ENCODE results near the gene FBLN2.

FBLN2 gene

DNA sequence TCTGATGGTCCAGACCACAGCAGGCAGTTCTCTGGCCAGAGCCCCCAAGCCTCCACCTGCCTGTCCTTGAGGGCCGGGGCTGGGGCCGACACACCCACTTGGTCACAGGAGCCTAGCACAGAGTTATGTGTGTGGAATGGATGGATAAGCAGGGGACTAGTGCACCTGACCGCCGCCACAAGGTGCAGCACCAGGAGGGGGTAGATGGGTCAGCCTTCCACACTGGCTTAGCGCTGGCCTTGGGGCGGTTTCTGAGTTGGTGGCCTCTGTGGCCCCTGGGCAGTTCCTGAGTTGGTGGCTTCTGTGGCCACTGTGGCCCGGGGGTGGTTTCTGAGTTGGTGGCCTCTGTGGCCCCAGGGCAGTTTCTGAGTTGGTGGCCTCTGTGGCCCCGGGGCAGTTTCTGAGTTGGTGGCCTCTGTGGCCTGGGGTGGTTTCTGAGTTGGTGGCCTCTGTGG lies 75.8 kb downstream of the FBLN2 start:
- DNase-seq (ENCODE audit: low spot score) = no peak

DNA sequence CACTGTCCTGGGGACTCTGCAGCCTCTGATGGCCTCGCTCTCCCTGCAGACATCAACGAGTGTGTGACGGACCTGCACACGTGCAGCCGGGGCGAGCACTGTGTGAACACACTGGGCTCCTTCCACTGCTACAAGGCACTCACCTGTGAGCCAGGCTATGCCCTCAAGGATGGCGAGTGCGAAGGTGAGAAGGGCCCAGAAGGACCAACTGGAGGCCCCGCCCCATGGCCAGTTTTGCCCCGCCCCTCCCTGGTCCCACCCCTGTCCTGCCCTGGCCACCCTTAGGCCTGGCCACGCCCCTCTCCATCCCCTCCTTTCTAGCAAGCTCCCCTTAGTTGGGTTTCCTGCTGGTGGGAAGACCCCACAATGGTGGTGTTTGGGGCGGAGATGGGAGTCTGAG lies 77.5 kb downstream of the FBLN2 start:
- DNase-seq (ENCODE audit: low spot score) = no peak

DNA sequence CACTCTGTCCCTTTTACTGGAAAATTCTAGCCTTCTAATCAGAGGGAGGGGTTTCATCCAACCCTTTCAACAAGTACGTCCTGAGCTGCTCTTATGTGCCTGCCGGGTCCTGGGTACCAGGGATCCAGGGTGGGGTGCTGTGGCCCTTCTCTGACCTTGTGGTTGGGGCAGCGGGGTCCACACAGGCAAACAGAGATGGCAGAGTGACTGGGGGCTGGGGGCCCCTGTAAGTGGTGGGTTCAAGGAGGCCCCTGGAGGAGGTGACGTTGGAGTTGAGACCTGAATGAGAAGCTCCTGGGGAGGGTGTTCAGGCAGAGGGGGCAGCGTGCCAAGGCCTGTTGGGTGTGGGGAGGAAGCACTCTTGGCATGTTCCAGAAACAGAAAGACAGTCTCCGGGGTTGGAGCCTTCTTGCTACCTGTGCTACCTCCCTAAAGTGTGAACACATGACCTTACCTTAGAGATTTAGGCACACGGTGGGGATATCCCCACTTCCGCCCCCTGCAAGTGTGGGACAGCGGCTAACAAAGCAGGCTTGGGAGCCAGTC lies 78.1 kb downstream of the FBLN2 start:
- no peak for DNase-seq (ENCODE audit: low spot score)

DNA sequence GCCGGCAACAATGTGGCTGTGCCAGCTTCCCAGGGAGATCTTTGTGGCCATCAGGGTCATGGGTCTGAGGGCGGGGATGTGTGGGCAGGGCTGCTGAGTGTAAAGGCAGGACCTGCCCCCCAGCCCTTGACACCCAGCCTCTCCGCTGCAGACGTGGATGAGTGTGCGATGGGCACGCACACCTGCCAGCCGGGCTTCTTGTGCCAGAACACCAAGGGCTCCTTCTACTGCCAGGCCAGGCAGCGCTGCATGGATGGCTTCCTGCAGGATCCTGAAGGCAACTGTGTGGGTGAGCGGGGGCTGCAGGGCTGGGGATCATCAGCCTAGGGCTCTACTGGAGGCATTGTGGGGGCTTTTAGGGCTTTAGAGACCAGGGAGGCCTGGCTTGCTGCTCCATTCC lies 78.8 kb downstream of the FBLN2 start:
- DNase-seq (ENCODE audit: low spot score) = no peak

DNA sequence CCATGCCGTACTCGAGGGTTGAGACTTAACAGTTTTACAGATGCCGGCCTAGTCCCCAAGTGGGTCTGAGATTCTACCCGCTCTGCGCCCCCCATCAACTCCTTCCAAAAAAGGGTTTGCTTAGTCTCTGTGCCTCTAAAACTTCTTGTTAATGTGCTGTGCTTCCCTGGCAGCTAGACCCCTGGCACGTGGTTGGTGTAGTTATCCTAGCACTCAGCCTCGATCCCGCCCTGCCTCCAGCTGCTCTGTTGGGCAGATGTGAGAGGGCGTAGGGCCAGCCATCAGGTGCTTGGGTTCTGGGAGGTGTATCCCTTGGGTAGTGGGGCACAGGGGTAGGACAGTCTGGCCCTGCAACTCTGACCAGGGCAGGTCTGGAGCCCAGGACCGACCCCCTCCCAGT lies 79.5 kb downstream of the FBLN2 start:
- DNase-seq (ENCODE audit: low spot score) = no peak

DNA sequence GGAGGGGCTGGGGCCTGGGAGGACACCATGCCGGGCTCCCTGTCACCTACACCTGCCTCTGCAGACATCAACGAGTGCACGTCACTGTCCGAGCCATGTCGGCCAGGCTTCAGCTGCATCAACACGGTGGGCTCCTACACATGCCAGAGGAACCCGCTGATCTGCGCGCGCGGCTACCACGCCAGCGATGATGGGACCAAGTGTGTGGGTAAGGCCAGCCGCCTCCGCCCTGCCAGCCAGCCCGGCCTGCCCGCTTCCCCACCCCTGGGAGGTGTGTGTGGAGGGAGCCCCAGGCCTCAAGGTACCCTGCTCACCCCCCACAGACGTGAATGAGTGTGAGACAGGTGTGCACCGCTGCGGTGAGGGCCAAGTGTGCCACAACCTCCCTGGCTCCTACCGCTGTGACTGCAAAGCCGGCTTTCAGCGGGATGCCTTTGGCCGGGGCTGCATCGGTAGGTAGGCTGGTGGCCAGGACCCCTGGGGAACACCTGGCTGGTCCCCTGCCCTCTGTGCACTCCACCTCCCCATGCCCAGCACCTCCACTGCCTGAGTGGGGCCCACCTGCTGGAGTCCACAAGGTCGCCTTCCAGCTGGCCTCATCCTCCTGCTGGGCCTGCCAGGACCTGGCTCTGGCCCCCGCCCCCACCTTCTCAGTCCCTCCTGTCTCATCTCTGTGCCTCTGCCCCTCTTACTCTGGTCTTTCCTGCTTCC lies 80.1 kb downstream of the FBLN2 start:
- DNase-seq (ENCODE audit: low spot score) = no peak

DNA sequence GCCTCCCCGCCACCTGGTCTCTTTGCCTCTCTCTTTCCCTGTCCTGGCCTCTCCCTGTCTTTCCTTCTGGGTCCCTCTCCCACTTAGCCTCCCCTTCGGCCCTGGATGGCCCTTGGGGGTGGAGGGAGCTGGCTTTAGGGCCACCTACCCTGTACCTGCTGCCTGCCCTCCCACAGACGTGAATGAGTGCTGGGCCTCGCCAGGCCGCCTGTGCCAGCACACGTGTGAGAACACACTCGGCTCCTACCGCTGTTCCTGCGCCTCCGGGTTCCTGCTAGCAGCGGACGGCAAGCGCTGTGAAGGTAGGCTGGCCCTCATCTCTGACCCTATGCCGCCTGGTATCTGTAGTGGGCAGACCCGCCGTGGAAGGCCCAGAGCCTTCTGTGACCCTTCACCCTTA lies 80.7 kb downstream of the FBLN2 start:
- no peak for DNase-seq (ENCODE audit: low spot score)

DNA sequence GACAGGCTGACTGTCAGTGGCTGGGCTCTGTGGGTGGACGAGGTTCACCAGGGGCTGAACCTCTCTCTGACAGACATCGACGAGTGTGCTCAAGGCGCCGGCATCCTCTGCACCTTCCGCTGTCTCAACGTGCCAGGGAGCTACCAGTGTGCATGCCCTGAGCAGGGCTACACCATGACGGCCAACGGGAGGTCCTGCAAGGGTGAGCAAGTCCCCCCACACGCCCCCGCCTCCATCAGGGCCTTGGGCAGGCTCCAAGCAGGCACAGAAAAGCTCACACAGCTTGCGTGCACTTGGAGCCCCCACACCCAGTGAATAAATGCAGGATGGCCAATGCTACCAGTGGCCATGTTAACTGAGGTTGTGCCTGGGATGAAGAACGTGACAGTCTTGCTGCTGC lies 82.3 kb downstream of the FBLN2 start:
- DNase-seq (ENCODE audit: low spot score) = no peak

DNA sequence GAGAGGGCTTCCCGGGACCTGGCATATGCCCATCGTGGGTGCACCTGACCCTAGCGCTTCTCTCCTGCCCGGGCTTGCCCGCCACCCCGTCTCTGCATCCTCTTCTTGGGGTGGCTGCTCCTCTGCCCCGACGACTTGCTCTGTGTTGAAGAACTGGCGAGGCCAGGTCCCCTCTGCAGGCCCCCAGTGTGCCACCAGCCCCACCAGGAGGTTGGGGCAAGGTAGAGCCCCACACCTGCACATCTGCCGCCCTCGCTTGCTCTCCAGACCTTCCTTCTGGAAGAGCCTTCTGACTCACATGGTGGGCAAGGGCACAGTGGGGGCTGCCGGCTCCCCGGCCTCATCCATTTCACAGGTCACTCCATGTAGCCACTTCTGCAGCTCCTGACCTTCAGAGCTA lies 84.3 kb downstream of the FBLN2 start:
- no peak for DNase-seq (ENCODE audit: low spot score)

DNA sequence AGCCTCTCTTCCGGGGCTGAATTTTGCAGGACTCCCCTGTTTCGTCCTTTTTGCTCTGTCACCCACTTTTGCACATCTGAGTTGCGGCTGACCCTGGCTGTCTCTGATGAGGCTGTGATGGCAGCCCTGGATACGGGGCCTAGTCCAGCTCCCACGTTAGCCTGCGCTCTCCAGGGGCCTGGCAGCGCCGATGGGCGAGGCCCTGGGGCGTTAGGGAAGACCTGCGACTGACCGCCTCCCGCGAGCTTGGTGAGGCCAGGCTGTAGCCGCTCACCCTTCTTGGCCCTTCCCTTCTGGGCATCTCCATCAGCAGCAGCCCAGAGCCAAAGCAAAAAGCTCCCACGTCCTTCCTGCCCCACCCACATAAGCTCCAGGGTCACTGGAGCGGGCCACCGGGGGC lies 85.2 kb downstream of the FBLN2 start:
- DNase-seq (ENCODE audit: low spot score) = no peak

DNA sequence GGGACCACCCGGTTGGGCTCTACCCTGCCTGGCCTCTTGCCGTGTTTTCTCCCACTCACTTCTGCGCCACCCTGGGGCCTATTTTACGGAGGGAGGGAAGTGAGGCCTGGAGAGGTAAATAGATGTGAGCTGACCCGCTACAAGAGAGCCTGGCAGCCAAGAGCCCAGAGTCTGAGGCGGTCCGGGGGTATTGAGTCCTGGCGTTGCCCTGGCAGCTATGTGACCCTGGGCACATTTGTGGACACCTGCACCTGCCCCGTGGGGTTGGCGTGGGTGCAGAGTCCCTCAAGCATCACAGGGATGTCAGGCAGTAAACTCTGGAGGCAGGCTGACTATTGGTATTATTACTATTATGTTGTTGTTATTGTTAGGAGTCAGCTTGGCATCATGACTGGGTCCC lies 85.7 kb downstream of the FBLN2 start:
- DNase-seq (ENCODE audit: low spot score) = no peak

DNA sequence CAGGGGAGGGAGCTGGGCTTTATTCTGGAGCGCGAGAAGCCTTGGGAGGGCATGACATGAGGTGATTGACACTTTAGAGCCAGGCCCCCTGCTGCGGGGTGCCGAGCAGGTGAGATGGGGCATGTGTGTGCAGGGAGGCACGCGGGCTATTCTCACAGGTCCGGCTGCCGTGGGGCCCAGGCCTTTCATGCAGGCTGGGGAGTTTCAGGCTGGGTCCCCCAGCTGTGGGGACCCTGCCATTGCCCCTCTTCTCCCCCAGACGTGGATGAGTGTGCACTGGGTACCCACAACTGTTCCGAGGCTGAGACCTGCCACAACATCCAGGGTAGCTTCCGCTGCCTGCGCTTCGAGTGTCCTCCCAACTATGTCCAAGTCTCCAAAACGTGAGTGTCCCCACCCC lies 87.3 kb downstream of the FBLN2 start:
- DNase-seq (ENCODE audit: low spot score) = no peak

DNA sequence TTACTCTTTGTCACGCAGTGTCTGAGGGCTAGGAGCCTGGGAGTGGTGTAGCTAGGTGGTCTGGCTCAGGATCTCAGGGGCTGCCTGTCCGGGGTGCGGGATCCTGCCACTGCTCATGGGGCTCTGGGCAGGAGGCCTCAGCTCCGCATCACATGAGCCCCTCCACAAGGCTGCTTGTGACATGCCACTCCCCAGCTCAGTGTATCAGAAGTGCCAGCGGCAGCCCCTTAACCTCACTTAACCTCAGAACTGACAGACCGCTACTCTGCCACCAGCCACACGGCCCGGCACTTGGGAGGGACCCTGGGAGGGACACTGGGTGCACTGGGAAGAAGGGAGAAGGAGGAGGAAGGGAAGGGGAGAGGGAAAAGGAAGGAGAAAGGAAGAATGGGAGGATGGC lies 87.9 kb downstream of the FBLN2 start:
- no peak for DNase-seq (ENCODE audit: low spot score)

DNA sequence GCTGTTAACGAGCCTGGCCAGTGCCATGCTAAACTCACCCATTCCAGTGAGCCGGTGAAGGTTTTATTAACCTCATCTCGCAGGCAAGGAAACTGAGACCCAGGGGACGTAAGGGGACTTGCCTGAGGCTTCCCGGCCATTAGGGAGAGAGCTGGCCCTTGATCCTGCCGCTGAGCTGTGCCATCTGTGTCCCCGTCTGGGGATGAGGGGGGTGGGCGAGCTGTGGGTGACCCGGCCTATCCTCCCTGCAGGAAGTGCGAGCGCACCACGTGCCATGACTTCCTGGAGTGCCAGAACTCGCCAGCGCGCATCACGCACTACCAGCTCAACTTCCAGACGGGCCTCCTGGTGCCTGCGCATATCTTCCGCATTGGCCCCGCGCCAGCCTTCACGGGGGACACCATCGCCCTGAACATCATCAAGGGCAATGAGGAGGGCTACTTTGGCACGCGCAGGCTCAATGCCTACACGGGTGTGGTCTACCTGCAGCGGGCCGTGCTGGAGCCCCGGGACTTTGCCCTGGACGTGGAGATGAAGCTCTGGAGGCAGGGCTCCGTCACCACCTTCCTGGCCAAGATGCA lies 88.5 kb downstream of the FBLN2 start:
- no peak for DNase-seq (ENCODE audit: low spot score)

DNA sequence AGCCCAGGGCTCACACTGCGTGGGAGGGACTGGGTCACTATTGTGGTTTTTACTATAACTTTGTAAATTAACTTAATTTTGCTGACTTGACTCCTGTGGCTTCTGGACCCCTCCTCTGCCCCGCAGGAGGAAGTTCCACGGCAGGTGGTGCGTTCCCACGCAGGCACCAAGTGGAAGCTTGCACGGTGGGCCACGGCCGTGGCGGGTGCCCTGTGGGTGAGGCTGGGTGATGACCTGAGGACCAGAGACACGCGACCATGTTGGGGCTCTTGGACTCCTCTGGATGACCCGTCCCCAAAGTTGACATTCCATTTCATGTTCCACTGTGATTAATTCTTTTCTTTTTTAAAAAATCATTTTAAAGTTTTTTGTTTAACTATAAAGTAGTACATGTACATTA lies 89.0 kb downstream of the FBLN2 start:
- DNase-seq (ENCODE audit: low spot score) = no peak

DNA sequence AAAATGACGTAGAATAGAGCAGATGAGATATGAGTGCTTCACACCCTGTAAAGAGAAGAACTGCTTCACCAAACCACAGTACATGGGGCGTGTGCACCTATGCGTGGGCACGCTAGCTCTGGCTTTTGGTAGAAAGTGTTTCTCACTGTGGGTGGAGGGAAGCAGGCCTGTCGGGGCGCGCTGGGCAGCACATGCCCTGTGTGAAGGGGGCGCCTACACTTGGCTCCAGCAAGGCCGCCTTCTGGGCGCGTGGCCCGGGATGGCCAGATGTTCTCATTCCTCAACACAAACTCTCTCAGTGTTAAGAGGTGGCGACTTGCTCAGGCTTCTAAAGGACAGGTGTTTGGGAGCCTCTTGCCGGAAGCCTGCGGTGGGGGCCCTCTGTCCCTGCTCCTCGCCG lies 90.0 kb downstream of the FBLN2 start:
- no peak for DNase-seq (ENCODE audit: low spot score)

DNA sequence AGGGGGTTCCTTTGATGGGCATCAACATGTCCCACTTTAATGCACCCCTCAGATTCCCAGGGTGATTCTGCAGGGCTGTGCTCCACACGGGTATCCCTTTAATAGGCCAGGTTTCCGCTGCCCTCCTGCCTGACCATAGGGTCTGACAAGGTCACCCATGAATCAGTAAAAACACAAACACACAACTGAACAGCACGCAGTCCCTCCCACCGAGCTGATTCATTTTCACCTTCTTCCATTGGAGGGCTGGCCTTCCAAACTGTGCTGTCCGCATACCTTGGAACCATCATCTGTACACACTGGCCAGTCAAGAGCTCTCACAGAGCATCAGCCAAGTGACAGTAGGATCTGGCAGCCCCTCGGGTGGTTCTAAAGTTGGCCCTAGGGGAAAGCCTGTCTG lies 93.7 kb downstream of the FBLN2 start:
- no peak for DNase-seq (ENCODE audit: low spot score)

DNA sequence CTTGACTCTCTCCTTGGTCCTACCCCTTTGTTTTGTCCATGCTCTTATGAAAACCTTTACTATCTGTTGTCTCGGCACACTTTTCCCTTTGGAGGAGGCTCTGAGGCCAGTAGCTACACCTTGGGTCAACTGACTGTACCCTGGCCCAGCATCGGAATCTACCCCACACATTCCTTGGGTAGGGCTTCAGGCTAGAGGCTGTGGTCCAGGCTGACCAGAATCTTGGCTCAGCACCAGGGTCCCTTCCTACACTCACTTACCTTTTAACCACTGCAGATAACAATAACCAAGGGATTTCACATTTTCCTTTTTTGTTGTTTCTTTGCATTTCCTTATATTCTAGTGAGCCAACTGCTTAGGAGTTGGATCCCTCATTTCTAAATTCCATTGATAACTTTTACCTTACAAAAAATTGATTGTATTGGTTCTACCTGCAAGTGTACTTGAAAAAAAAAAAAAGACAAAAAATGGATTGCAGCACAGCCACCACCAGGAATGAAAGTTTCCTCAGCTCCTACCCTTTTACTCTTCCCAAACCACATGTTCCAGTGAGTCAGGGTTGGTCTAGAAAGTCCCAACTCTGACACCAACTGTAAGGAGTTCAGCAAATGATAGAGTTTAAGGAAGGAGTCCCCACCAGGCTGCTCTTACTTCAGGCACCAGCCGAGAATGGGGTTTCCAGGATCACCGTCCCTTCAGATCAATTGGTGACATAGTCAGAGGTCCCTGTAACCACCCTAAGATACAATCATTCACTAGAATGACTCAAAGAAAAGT lies 95.6 kb downstream of the FBLN2 start:
- no peak for DNase-seq (ENCODE audit: low spot score)

DNA sequence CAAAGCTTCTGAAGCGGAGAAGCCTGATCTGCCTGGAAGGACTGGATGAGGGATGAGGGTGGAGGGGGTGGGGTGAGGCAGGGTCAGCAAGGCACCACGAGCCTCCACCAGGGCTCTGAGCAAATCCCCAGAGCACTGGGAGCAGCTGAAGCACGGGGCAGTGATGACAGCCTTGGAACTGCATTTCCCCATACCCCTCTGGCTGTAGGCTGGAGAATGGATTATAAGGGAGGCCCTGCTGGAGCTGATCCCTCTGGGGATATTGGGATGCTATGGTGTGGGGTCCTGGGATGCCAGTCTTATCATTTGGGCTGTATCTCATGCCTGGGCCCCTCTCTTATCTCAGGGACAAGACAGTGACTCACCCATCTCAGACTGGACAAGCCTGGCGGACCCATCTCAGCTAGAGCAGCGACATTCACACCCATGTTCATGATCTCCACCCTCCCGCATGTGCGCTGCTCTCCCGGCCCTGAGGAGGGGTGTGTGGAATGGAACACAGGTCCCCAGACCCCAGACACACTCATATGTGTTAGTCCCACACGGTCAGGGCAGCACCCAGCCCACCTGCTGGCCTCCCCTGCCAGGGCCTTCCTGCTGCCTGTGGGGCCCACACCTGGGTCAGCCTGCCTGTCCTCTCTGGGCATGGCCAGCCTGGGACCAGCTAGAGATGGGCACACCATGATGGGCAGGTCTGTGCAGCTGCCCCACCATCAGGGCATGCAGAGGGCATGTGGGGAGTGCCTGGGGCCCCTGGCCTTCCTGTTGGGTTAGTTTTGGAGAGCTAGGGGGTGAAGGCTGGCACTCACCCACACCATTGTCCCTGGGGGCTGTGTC lies 97.1 kb downstream of the FBLN2 start:
- no peak for DNase-seq (ENCODE audit: low spot score)

DNA sequence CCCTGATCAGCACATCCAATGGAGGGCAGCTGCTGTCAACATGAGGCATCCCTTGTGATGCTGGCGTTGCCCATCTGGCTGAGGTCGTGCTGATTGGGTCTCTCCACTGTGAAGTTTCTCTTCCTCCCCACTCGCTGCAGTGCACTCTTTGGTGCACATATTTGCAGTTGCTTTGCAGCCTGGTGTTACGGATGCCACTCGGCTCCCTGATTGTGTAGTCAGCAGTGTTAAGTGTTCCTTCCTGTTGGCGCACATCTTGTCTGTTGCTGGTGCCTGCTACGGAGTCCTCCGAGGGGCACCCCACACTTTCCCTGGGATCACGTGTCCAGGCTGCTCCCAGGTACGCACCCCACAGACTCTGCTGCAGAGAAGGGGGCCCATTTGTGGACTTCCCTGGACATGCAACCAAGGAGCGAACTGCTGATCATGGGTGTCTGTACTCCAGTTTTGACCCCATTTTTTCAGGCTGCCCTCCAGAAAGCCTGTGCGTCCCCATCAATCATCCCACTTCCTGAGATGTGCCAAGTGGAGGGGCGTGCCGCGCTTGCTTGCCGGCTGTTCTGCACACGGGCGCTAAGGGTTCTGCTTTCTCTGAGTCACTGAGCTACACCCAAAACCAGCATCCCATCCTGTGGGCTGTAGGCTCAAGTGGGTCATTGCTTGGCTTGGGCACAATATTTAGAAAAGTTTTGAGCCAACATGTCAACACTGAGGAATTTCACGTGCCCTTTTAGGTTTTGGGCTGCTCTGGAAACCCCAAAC lies 98.6 kb downstream of the FBLN2 start:
- DNase-seq (ENCODE audit: low spot score) = no peak
